ENCODE results near the gene FRK. TPM values are rescaled to one million over a fixed set of nuclear protein-coding genes. Genes with fewer than 3 reads are reported as not detected.

FRK gene
- total and polyA plus RNA-seq, 9 donors: 0.40 to 0.79 (median 0.51) TPM

DNA sequence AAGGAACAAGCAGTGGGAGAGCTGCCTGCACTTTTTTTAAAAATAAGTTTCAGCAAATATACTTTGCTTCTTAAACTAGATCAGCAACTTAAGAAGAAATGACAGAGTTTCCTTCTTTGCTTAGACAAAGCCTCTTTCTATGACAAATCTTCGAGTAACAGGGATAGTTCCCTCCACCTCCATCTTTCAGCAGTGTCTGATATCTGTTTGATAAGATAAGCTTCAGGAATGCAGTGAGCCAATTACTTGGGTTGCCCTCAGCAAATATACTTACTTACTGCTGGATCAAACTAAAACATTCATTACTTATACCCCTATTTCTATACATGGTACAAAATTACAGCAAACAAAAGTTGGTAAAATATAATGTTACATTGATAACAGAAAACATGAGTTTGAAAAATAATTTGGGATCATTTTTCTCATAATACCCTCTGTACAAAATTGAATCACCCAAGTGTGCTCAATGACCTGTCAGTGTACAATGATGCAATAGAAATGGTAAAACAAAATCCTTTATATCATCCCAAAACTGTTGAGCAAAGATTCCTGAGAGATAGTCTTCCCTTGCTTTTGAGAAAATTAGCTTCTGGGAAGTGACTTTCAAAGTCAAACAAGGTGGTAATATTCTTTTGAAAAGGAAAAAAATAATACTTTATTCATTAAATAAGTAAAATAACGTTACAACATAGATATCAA lies 24.5 kb downstream of the FRK start:
- Histone ChIP-seq H3K4me1 (ENCODE audit: control insufficient read depth, insufficient read depth, low read length) (no peaks in the 10 kb centered on the region), H3K36me3 (ENCODE audit: control insufficient read depth, insufficient read depth, low read length) (no peaks in the 10 kb centered on the region), H3K4me3 (ENCODE audit: low read length) (no peak overlapping the region), H3K27me3 (ENCODE audit: control insufficient read depth, insufficient read depth, low read length) (no peaks in the 10 kb centered on the region), H3K9me3 (replicated peaks; ENCODE audit: control insufficient read depth, low read depth, low read length) (no peaks in the 10 kb centered on the region), H3K27ac (ENCODE audit: low read length) (no peak overlapping the region)
- no CpG with 5 or more reads among the region's 2 CpGs for WGBS (ENCODE audit: insufficient coverage)
- no peak for DNase-seq

- H3K36me3 ChIP-seq (ENCODE audit: control insufficient read depth, insufficient read depth, low read length): no peaks in the 10 kb centered on the region
- H3K27me3 ChIP-seq (ENCODE audit: control insufficient read depth, insufficient read depth, low read length): no peaks in the 10 kb centered on the region
- no peaks in the 10 kb centered on the region for H3K9me3 ChIP-seq (replicated peaks; ENCODE audit: control insufficient read depth, low read depth, low read length)
- peaks cover 1% of the 10 kb centered on the region for H3K4me1 ChIP-seq (ENCODE audit: control insufficient read depth, insufficient read depth, low read length)
- no peak for DNase-seq
- no CpG with 5 or more reads among the region's 4 CpGs for WGBS (ENCODE audit: insufficient coverage)
- no peak overlapping the region for H3K27ac ChIP-seq (ENCODE audit: low read length)
- no peak overlapping the region for H3K4me3 ChIP-seq (ENCODE audit: low read length)
Observed at GRCh38 chr6:116035616-116036015, 25.1 kb downstream of the FRK start.

GRCh38 chr6:116034327-116034726 lies 26.4 kb downstream of the FRK start:
- Histone ChIP-seq H3K4me1 (ENCODE audit: control insufficient read depth, insufficient read depth, low read length) (peaks cover 3% of the 10 kb centered on the region), H3K4me3 (ENCODE audit: low read length) (no peak overlapping the region), H3K9me3 (replicated peaks; ENCODE audit: control insufficient read depth, low read depth, low read length) (no peaks in the 10 kb centered on the region), H3K27me3 (ENCODE audit: control insufficient read depth, insufficient read depth, low read length) (no peaks in the 10 kb centered on the region), H3K27ac (ENCODE audit: low read length) (no peak overlapping the region), H3K36me3 (ENCODE audit: control insufficient read depth, insufficient read depth, low read length) (no peaks in the 10 kb centered on the region)
- 80% methylated on average over 1 of the region's 2 CpGs for WGBS (ENCODE audit: insufficient coverage)
- DNase-seq: no peak

GRCh38 chr6:116033687-116034303 lies 26.9 kb downstream of the FRK start:
- Histone ChIP-seq H3K9me3 (replicated peaks; ENCODE audit: control insufficient read depth, low read depth, low read length) (no peaks in the 10 kb centered on the region), H3K4me3 (ENCODE audit: low read length) (no peak overlapping the region), H3K4me1 (ENCODE audit: control insufficient read depth, insufficient read depth, low read length) (peaks cover 3% of the 10 kb centered on the region), H3K27me3 (ENCODE audit: control insufficient read depth, insufficient read depth, low read length) (no peaks in the 10 kb centered on the region), H3K27ac (ENCODE audit: low read length) (no peak overlapping the region), H3K36me3 (ENCODE audit: control insufficient read depth, insufficient read depth, low read length) (no peaks in the 10 kb centered on the region)
- WGBS (ENCODE audit: insufficient coverage): 78% methylated on average over 3 of the region's 4 CpGs
- no peak for DNase-seq

GRCh38 chr6:116030770-116031169 lies 29.9 kb downstream of the FRK start:
- DNase-seq: peak; percentile 88
- Histone ChIP-seq H3K9me3 (replicated peaks; ENCODE audit: control insufficient read depth, low read depth, low read length) (no peaks in the 10 kb centered on the region), H3K4me3 (ENCODE audit: low read length) (no peak overlapping the region), H3K4me1 (ENCODE audit: control insufficient read depth, insufficient read depth, low read length) (peaks cover 3% of the 10 kb centered on the region), H3K27me3 (ENCODE audit: control insufficient read depth, insufficient read depth, low read length) (no peaks in the 10 kb centered on the region), H3K36me3 (ENCODE audit: control insufficient read depth, insufficient read depth, low read length) (no peaks in the 10 kb centered on the region), H3K27ac (ENCODE audit: low read length) (no peak overlapping the region)
- no CpG with 5 or more reads among the region's 1 CpG for WGBS (ENCODE audit: insufficient coverage)

DNA sequence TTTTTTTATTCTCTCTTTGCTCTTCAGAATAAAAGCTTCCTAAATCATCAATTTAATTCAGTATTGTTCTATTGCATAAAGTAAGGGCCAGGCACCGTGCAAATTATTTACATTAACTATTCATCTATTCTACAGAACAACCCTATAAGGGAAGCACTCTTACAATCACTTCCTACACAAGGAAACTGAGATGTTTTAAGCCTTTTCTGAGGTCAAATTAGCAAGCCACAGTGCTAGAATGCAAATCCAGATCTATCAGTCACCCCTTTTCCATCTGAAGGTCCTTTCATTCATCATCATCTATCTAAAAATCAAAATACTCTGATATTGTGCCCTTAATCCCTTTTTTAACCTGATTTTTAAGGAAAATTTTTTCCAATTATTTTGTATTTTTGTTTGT lies 31.2 kb downstream of the FRK start:
- no peak for DNase-seq

GRCh38 chr6:116028233-116028632 lies 32.5 kb downstream of the FRK start:
- H3K27me3 ChIP-seq (ENCODE audit: control insufficient read depth, insufficient read depth, low read length): no peaks in the 10 kb centered on the region
- peaks cover 3% of the 10 kb centered on the region for H3K4me1 ChIP-seq (ENCODE audit: control insufficient read depth, insufficient read depth, low read length)
- no peak for DNase-seq
- H3K27ac ChIP-seq (ENCODE audit: low read length): no peak overlapping the region
- no peaks in the 10 kb centered on the region for H3K9me3 ChIP-seq (replicated peaks; ENCODE audit: control insufficient read depth, low read depth, low read length)
- H3K4me3 ChIP-seq (ENCODE audit: low read length): no peak overlapping the region
- WGBS (ENCODE audit: insufficient coverage): no CpG with 5 or more reads among the region's 1 CpG
- H3K36me3 ChIP-seq (ENCODE audit: control insufficient read depth, insufficient read depth, low read length): no peaks in the 10 kb centered on the region

More for the DNA sequence above, 31.2 kb downstream of the FRK start:
- H3K36me3 ChIP-seq (ENCODE audit: control insufficient read depth, insufficient read depth, low read length): no peaks in the 10 kb centered on the region
- no peaks in the 10 kb centered on the region for H3K9me3 ChIP-seq (replicated peaks; ENCODE audit: control insufficient read depth, low read depth, low read length)
- H3K4me1 ChIP-seq (ENCODE audit: control insufficient read depth, insufficient read depth, low read length): peaks cover 3% of the 10 kb centered on the region
- no peak overlapping the region for H3K4me3 ChIP-seq (ENCODE audit: low read length)
- no peaks in the 10 kb centered on the region for H3K27me3 ChIP-seq (ENCODE audit: control insufficient read depth, insufficient read depth, low read length)
- WGBS (ENCODE audit: insufficient coverage): no CpG with 5 or more reads among the region's 1 CpG
- H3K27ac ChIP-seq (ENCODE audit: low read length): no peak overlapping the region

GRCh38 chr6:116027801-116028200 lies 32.9 kb downstream of the FRK start:
- H3K36me3 ChIP-seq (ENCODE audit: control insufficient read depth, insufficient read depth, low read length): no peaks in the 10 kb centered on the region
- no peak overlapping the region for H3K27ac ChIP-seq (ENCODE audit: low read length)
- DNase-seq: no peak
- H3K9me3 ChIP-seq (replicated peaks; ENCODE audit: control insufficient read depth, low read depth, low read length): no peaks in the 10 kb centered on the region
- no peak overlapping the region for H3K4me3 ChIP-seq (ENCODE audit: low read length)
- no peaks in the 10 kb centered on the region for H3K27me3 ChIP-seq (ENCODE audit: control insufficient read depth, insufficient read depth, low read length)
- peaks cover 3% of the 10 kb centered on the region for H3K4me1 ChIP-seq (ENCODE audit: control insufficient read depth, insufficient read depth, low read length)

- no peaks in the 10 kb centered on the region for H3K27me3 ChIP-seq (ENCODE audit: control insufficient read depth, insufficient read depth, low read length)
- H3K9me3 ChIP-seq (replicated peaks; ENCODE audit: control insufficient read depth, low read depth, low read length): no peaks in the 10 kb centered on the region
- H3K36me3 ChIP-seq (ENCODE audit: control insufficient read depth, insufficient read depth, low read length): no peaks in the 10 kb centered on the region
- no peak for DNase-seq
- no peak overlapping the region for H3K27ac ChIP-seq (ENCODE audit: low read length)
- H3K4me1 ChIP-seq (ENCODE audit: control insufficient read depth, insufficient read depth, low read length): no peaks in the 10 kb centered on the region
- no peak overlapping the region for H3K4me3 ChIP-seq (ENCODE audit: low read length)
Observed at GRCh38 chr6:116025405-116025804, 35.3 kb downstream of the FRK start.

DNA sequence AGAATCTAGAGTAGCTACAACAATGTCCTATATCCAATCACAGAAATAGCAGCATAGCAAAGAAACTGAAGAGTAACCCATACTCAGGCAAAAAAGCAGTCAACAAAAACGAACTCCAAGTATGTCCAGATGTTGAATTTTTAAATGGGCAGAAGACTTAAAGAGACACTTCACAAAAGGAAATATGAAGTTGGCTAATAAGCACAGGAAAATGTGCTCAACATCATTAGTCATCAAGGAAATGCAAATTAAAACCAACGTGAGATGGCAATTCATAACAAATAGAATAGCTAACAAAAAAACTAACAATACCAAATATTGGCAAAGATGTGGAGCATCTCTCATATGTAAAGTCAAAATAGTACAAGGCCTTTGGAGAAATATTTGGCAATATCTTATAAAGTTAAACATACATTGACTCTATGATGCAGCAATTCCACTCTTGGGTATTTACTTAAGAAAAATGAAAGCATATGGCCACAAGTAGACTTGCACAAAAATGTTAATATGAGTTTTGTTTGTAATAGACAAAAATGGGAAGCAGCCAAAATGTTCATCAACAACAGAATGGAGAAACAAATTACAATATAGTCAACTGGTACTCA lies 37.7 kb downstream of the FRK start:
- Histone ChIP-seq H3K36me3 (ENCODE audit: control insufficient read depth, insufficient read depth, low read length) (no peaks in the 10 kb centered on the region), H3K4me3 (ENCODE audit: low read length) (no peak overlapping the region), H3K27ac (ENCODE audit: low read length) (no peak overlapping the region), H3K9me3 (replicated peaks; ENCODE audit: control insufficient read depth, low read depth, low read length) (no peaks in the 10 kb centered on the region), H3K27me3 (ENCODE audit: control insufficient read depth, insufficient read depth, low read length) (no peaks in the 10 kb centered on the region), H3K4me1 (ENCODE audit: control insufficient read depth, insufficient read depth, low read length) (no peaks in the 10 kb centered on the region)
- no CpG with 5 or more reads among the region's 2 CpGs for WGBS (ENCODE audit: insufficient coverage)
- peak; percentile 50 for DNase-seq
